Renal cortical epithelial cell (primary cell): ENCODE results near the gene OR10G8. TPM values are rescaled to one million over a fixed set of nuclear protein-coding genes. Genes with fewer than 3 reads are reported as not detected.

ENCODE experiments used
- DNase-seq: peaks from one replicate; pipeline ENCODE4 v3.0.0-alpha.2; 2011; ENCODE audit warnings: low read depth
- total RNA-seq: library from RNA; depleted of rRNA; stranded (reverse); fragments of >200 nt; gene quantifications from 2 replicates; pipeline ENCODE4 v1.2.3, GENCODE V29; 2014

Gene OR10G8
- total RNA-seq, 1 donor from 2014 or later: not detected

GRCh38 chr11:124077266-124077665, 50.7 kb downstream of the OR10G8 start:
- no peak for DNase-seq

DNA sequence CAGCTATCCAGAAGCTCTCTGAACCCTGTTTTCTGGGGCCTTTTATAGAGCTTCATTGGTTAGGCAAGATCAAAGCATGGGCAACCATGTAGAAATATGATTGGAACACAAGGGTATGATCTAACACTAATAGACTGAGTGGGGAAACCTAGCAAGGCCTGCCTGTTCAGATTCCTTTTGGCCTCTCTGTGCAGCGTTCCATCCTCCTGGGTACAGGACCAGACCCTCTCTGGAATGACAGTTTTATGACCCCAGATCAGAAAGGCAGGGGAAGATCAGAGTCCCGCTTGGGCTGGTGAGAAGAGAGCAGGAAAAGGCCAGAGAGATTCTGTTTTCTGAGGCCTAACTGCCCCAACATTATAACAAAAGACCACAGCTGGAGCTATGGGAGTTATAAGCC, 52.0 kb downstream of the OR10G8 start:
- DNase-seq: no peak

- DNase-seq: no peak
Observed at GRCh38 chr11:124079631-124080326, 53.2 kb downstream of the OR10G8 start.

Other genes starting within 250 kb of the OR10G8 start
- gene OR6M1, start 220.4 kb upstream of the OR10G8 start, total RNA-seq: not detected in 2 replicates
- not detected in 2 replicates for gene TMEM225, start 141.1 kb upstream of the OR10G8 start, total RNA-seq
- gene OR8D4, start 124.6 kb upstream of the OR10G8 start, total RNA-seq: not detected in 2 replicates
- gene OR4D5, start 87.2 kb upstream of the OR10G8 start, total RNA-seq: not detected in 2 replicates
- gene OR6T1, start 83.0 kb upstream of the OR10G8 start, total RNA-seq: not detected in 2 replicates
- gene OR10S1, start 49.0 kb upstream of the OR10G8 start, total RNA-seq: not detected in 2 replicates
- gene OR10G6, start 31.6 kb upstream of the OR10G8 start, total RNA-seq: not detected in 2 replicates
- gene OR10G4, start 13.8 kb upstream of the OR10G8 start, total RNA-seq: not detected in 2 replicates
- gene OR10G9, start 3.8 kb upstream of the OR10G8 start, total RNA-seq: not detected in 2 replicates
- not detected in 2 replicates for gene OR10G7, start 14.5 kb downstream of the OR10G8 start, total RNA-seq
- gene VWA5A, start 88.7 kb downstream of the OR10G8 start, total RNA-seq: 32.1 and 45.7 TPM in 2 replicates
- gene OR10D3, start 156.5 kb downstream of the OR10G8 start, total RNA-seq: not detected in 2 replicates
- not detected in 2 replicates for gene OR8G1, start 214.3 kb downstream of the OR10G8 start, total RNA-seq
- not detected in 2 replicates for gene OR8G5, start 229.6 kb downstream of the OR10G8 start, total RNA-seq